ENCODE measurements around the gene TMEM52B.
"Not testable (repeated sequence)": the region's sequence is repeated elsewhere in the genome, so short reads cannot be mapped to it uniquely, and the experiment has no call there.

The TMEM52B gene

GRCh38 chr12:10211940-10212738 is 33.3 kb downstream of the TMEM52B start:
- DNase-seq = peak; percentile 50

GRCh38 chr12:10212739-10213131 is 33.9 kb downstream of the TMEM52B start, which contains the start of gene GABARAPL1:
Gene GABARAPL1, plus strand, starts transcription at chr12:10212877. Its CDS starts 253 bp downstream, at chr12:10213130.
- no peak for DNase-seq

GRCh38 chr12:10213168-10214135 is 34.6 kb downstream of the TMEM52B start:
- no peak for DNase-seq

- no peak for DNase-seq
Observed at GRCh38 chr12:10214136-10214894, 35.5 kb downstream of the TMEM52B start.

- no peak for DNase-seq
Observed at GRCh38 chr12:10214895-10215267, 36.0 kb downstream of the TMEM52B start.

GRCh38 chr12:10215436-10215835 is 36.6 kb downstream of the TMEM52B start:
- no peak for DNase-seq

- DNase-seq = not testable (repeated sequence)
Observed at GRCh38 chr12:10215946-10216345, 37.1 kb downstream of the TMEM52B start.

GRCh38 chr12:10218021-10218420 is 39.2 kb downstream of the TMEM52B start:
- DNase-seq = no peak

GRCh38 chr12:10220398-10221077 is 41.7 kb downstream of the TMEM52B start:
- no peak for DNase-seq

- DNase-seq = no peak
Observed at GRCh38 chr12:10221846-10222245, 43.0 kb downstream of the TMEM52B start.

- DNase-seq = no peak
Observed at GRCh38 chr12:10223208-10223607, 44.4 kb downstream of the TMEM52B start.

GRCh38 chr12:10225426-10225825 is 46.6 kb downstream of the TMEM52B start:
- not testable (repeated sequence) for DNase-seq

- no peak for DNase-seq
Observed at GRCh38 chr12:10226086-10226485, 47.3 kb downstream of the TMEM52B start.

- no peak for DNase-seq
Observed at GRCh38 chr12:10226731-10227130, 47.9 kb downstream of the TMEM52B start.

GRCh38 chr12:10227648-10228047 is 48.8 kb downstream of the TMEM52B start:
- DNase-seq = no peak

GRCh38 chr12:10234562-10234961 is 55.7 kb downstream of the TMEM52B start:
- DNase-seq = no peak

GRCh38 chr12:10235761-10236631 is 57.2 kb downstream of the TMEM52B start:
- DNase-seq = no peak

GRCh38 chr12:10236720-10237119 is 57.9 kb downstream of the TMEM52B start:
- DNase-seq = no peak

GRCh38 chr12:10238526-10238925 is 59.7 kb downstream of the TMEM52B start:
- DNase-seq = no peak

GRCh38 chr12:10241290-10241689 is 62.5 kb downstream of the TMEM52B start:
- DNase-seq = no peak
